A673 (cell line): ENCODE results near the gene STARD7. TPM values are rescaled to one million over a fixed set of nuclear protein-coding genes. Genes with fewer than 3 reads are reported as not detected.

Experiments
- BruUV-seq: library from RNA; stranded (reverse); fragments of 400-500 nt; replicated peaks from 2 replicates; lab custom pipeline; 2021; lab: Mats Ljungman, UMichigan
- CTCF ChIA-PET: fragments of 300-600 bp; sonication (Branson Sonifier 250); formaldehyde crosslinking; loops from one replicate; lab custom pipeline; 2022; ENCODE audit warnings: antibody characterized with exemption; lab: Charles Lee
- POLR2A ChIA-PET: fragments of 300-600 bp; sonication (Branson Sonifier 250); formaldehyde crosslinking; loops from one replicate; lab custom pipeline; 2022; ENCODE audit warnings: antibody characterized with exemption; ENCODE audit not compliant: low non-redundant PET; lab: Charles Lee
- DNase-seq: peaks from one replicate; pipeline ENCODE4 v3.0.0-alpha.2; 2015; ENCODE audit warnings: low spot score
- H3K27ac ChIP-seq: fragments of 200-600 bp; sonication (generic); 2 replicates; pipeline ENCODE4 v1.5.1; 2016; ENCODE audit warnings: mixed run types, low read depth, mild to moderate bottlenecking, mixed read lengths, antibody characterized with exemption, low read length; ENCODE audit not compliant: poor library complexity, severe bottlenecking
- H3K27me3 ChIP-seq: fragments of 200-600 bp; sonication (generic); replicated peaks from 2 replicates; pipeline ENCODE4 v1.6.1; 2017; ENCODE audit warnings: mixed run types, low read depth, mild to moderate bottlenecking, mixed read lengths, antibody characterized with exemption, low read length; ENCODE audit not compliant: insufficient read depth, poor library complexity
- H3K36me3 ChIP-seq: fragments of 200-600 bp; sonication (generic); 2 replicates; pipeline ENCODE4 v1.6.1; 2016; ENCODE audit warnings: mixed run types, mild to moderate bottlenecking, mixed read lengths, antibody characterized with exemption, low read length; ENCODE audit not compliant: insufficient read depth, poor library complexity, severe bottlenecking
- H3K4me1 ChIP-seq: fragments of 200-600 bp; sonication (generic); 2 replicates; pipeline ENCODE4 v1.6.1; 2017; ENCODE audit warnings: mixed run types, mild to moderate bottlenecking, mixed read lengths, antibody characterized with exemption, low read length; ENCODE audit not compliant: insufficient read depth, poor library complexity, severe bottlenecking
- H3K4me3 ChIP-seq: fragments of 200-600 bp; sonication (generic); 2 replicates; pipeline ENCODE4 v1.5.1; 2016; ENCODE audit warnings: low read depth, mixed run types, mild to moderate bottlenecking, mixed read lengths, low read length; ENCODE audit not compliant: poor library complexity, severe bottlenecking
- H3K9me3 ChIP-seq: fragments of 200-600 bp; sonication (generic); 2 replicates; pipeline ENCODE4 v1.6.1; 2016; ENCODE audit warnings: mixed run types, low read depth, mild to moderate bottlenecking, mixed read lengths, antibody characterized with exemption, low read length; ENCODE audit not compliant: poor library complexity, severe bottlenecking
- EZH2 ChIP-seq: fragments of 200-600 bp; sonication (generic); IDR thresholded peaks from 2 replicates; pipeline ENCODE4 v1.6.1; 2017; ENCODE audit warnings: borderline replicate concordance, low read depth, mild to moderate bottlenecking, mixed read lengths, antibody characterized with exemption, low read length; ENCODE audit not compliant: poor library complexity, severe bottlenecking
- intact Hi-C: fragments of 100-400 bp; cut with micrococcal nuclease; formaldehyde crosslinking; loops from one replicate; pipeline ENCODE4 v1.10.0; 2022; ENCODE audit not compliant: unreplicated experiment
- total RNA-seq: library from RNA; stranded (reverse); gene quantifications from 2 replicates; pipeline ENCODE4 v1.2.3, GENCODE V29; 2021
- TF ChIP-seq, protein P1 (sequence below): fragments of 300-800, 200-600 bp; sonication (generic); conservative IDR thresholded peaks from 2 replicates; pipeline ENCODE4 v1.5.1; 2017; ENCODE audit warnings: low read depth, mild to moderate bottlenecking, antibody characterized with exemption, low read length, moderate library complexity, mixed read lengths

Gene STARD7
- total RNA-seq, 1 experiment from 2014 or later: 201 TPM

DNA sequence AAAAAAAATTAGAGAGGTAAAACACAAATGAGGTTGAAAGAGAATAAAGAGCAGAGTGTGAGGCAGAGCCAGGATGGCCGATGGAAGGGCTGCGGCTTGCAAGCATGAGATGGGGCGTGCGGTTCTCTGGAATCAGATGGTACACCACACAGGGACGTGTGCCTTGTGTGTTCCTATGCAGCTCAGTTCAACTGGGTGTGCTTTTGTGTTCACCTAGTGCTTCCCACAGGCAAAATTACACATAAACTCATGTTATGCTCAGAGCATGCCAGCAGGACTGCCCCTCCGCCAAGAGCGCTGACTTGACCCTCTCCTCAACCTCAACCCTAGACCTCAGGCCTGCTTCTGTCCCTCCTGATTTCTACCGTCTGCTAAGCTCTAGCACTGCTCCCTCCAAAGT is 24.4 kb downstream of the STARD7 start:
- CTCF ChIA-PET: no interaction called here
- POLR2A ChIA-PET: no interaction called here
- no peaks in the 10 kb centered on the region for H3K4me1 ChIP-seq
- TF ChIP-seq, protein P1, sequence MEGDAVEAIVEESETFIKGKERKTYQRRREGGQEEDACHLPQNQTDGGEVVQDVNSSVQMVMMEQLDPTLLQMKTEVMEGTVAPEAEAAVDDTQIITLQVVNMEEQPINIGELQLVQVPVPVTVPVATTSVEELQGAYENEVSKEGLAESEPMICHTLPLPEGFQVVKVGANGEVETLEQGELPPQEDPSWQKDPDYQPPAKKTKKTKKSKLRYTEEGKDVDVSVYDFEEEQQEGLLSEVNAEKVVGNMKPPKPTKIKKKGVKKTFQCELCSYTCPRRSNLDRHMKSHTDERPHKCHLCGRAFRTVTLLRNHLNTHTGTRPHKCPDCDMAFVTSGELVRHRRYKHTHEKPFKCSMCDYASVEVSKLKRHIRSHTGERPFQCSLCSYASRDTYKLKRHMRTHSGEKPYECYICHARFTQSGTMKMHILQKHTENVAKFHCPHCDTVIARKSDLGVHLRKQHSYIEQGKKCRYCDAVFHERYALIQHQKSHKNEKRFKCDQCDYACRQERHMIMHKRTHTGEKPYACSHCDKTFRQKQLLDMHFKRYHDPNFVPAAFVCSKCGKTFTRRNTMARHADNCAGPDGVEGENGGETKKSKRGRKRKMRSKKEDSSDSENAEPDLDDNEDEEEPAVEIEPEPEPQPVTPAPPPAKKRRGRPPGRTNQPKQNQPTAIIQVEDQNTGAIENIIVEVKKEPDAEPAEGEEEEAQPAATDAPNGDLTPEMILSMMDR: no peak
- no peak for TF ChIP-seq EZH2
- H3K9me3 ChIP-seq: no peaks in the 10 kb centered on the region
- no peaks in the 10 kb centered on the region for H3K27me3 ChIP-seq
- peaks cover 40% of the 10 kb centered on the region for H3K36me3 ChIP-seq
- H3K4me3 ChIP-seq: no peak overlapping the region
- DNase-seq: no peak
- BruUV-seq: no TSS peak
- no peak overlapping the region for H3K27ac ChIP-seq
- intact Hi-C loops: no loop called here

DNA sequence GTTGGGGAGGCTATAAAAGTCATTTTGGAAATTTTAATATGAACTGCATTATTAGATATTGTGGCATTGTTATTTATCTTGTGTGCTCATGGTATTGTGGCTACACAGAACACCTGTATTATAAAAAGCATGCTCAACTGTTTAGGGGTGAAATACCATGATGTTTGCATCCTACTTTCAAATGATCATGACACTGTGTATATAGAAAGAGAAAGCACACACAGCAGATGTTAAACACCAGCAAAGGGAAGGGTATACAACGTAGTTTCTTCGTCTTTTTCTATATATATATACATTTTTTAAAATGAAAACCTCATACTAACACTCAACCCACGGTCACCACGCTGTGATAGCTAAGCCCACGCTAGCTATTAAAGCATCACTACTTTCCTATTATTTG is 27.1 kb downstream of the STARD7 start:
- H3K4me1 ChIP-seq: no peaks in the 10 kb centered on the region
- TF ChIP-seq, protein P1: no peak
- TF ChIP-seq EZH2: no peak
- no peaks in the 10 kb centered on the region for H3K27me3 ChIP-seq
- peaks cover 23% of the 10 kb centered on the region for H3K36me3 ChIP-seq
- DNase-seq: no peak
- intact Hi-C loops: no loop called here
- H3K4me3 ChIP-seq: no peak overlapping the region
- no peaks in the 10 kb centered on the region for H3K9me3 ChIP-seq
- POLR2A ChIA-PET: no interaction called here
- H3K27ac ChIP-seq: no peak overlapping the region
- no TSS peak for BruUV-seq
- CTCF ChIA-PET: no interaction called here

DNA sequence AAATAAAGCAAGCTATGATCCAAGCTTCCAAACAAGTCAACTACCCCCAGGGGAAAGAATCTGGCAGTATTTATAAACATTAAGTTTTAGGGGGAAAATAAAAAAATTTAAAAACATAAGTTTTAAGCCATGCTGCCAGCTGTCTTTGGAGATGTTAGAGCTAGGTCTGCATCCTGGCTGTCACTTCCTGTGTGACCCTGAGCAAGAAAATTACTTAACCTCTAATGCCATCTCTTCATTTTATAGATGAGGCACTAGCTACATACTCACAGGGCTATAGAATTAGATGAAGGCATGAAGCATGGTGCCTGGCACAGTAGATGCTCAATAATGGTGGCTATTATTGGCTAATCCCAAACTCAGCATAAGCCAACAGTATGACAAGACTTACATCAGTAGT is 28.1 kb downstream of the STARD7 start:
- Histone ChIP-seq H3K27ac (no peak overlapping the region), H3K27me3 (no peaks in the 10 kb centered on the region), H3K9me3 (no peaks in the 10 kb centered on the region), H3K4me3 (no peak overlapping the region), H3K4me1 (no peaks in the 10 kb centered on the region), H3K36me3 (peaks cover 13% of the 10 kb centered on the region)
- ChIA-PET POLR2A (no interaction called here), CTCF (no interaction called here)
- BruUV-seq: no TSS peak
- TF ChIP-seq, protein P1: no peak
- no peak for TF ChIP-seq EZH2
- intact Hi-C loops: no loop called here
- no peak for DNase-seq
